Nephron (organoid): ENCODE results near the gene PDE4C.

Experiments used
- H3K27ac Mint-ChIP-seq, 3 experiments: 2 replicates each; pipeline ENCODE4 v1.8.0; 2020; ENCODE audit warnings: mixed read lengths in 3 of 3, mild to moderate bottlenecking in 2 of 3, moderate library complexity in 1 of 3
- H3K27me3 Mint-ChIP-seq: 2 replicates; pipeline ENCODE4 v1.8.0; 2021; ENCODE audit warnings: low read depth, mild to moderate bottlenecking, moderate library complexity, mixed read lengths
- H3K36me3 Mint-ChIP-seq: 2 replicates; pipeline ENCODE4 v1.8.0; 2020; ENCODE audit warnings: low read depth, mixed read lengths
- H3K4me1 Mint-ChIP-seq: 2 replicates; pipeline ENCODE4 v1.8.0; 2020; ENCODE audit warnings: mixed read lengths
- H3K4me3 Mint-ChIP-seq, 3 experiments: 2 replicates each; pipeline ENCODE4 v1.8.0; 2020; ENCODE audit warnings: mild to moderate bottlenecking in 3 of 3, mixed read lengths in 3 of 3, moderate library complexity in 2 of 3
- H3K9me3 Mint-ChIP-seq: 2 replicates; pipeline ENCODE4 v1.8.0; 2020; ENCODE audit warnings: mixed read lengths
- TF ChIP-seq, protein P1 (sequence below), 3 experiments: fragments of 200-600 bp; sonication (generic); IDR thresholded peaks; one replicate each; pipeline ENCODE4 v1.5.0; 2021; ENCODE audit warnings: antibody characterized with exemption in 3 of 3; ENCODE audit not compliant: unreplicated experiment in 3 of 3

The PDE4C gene

DNA sequence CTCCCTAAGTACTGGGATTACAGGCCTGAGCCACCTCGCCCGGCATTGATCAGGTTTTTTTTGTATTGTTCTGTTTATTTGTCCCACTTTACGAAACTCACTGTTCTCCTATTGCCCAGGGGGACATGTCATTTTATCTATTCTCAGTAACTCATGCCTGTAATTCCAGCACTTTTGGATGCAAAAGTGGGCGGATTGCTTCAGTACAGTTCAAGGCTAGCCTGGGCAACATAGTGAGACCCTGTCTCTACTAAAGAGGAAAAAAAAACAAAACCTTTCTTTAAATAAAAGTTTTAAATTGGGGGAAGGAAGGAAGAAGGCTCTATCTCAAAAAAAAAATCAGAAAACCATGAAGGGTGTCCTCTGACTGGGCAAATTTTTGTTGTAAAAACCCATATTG lies 36.0 kb downstream of the PDE4C start:
- no peak overlapping the region for H3K27ac Mint-ChIP-seq
- no peaks in the 10 kb centered on the region for H3K9me3 Mint-ChIP-seq
- H3K36me3 Mint-ChIP-seq = no peaks in the 10 kb centered on the region
- no peak overlapping the region for H3K4me3 Mint-ChIP-seq
- TF ChIP-seq, protein P1, sequence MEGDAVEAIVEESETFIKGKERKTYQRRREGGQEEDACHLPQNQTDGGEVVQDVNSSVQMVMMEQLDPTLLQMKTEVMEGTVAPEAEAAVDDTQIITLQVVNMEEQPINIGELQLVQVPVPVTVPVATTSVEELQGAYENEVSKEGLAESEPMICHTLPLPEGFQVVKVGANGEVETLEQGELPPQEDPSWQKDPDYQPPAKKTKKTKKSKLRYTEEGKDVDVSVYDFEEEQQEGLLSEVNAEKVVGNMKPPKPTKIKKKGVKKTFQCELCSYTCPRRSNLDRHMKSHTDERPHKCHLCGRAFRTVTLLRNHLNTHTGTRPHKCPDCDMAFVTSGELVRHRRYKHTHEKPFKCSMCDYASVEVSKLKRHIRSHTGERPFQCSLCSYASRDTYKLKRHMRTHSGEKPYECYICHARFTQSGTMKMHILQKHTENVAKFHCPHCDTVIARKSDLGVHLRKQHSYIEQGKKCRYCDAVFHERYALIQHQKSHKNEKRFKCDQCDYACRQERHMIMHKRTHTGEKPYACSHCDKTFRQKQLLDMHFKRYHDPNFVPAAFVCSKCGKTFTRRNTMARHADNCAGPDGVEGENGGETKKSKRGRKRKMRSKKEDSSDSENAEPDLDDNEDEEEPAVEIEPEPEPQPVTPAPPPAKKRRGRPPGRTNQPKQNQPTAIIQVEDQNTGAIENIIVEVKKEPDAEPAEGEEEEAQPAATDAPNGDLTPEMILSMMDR (IDR thresholded peaks at IDR 0.05; ENCODE audit: unreplicated experiment in 3 of 3) = no peak
- H3K27me3 Mint-ChIP-seq = no peaks in the 10 kb centered on the region
- peaks cover 14% of the 10 kb centered on the region for H3K4me1 Mint-ChIP-seq

DNA sequence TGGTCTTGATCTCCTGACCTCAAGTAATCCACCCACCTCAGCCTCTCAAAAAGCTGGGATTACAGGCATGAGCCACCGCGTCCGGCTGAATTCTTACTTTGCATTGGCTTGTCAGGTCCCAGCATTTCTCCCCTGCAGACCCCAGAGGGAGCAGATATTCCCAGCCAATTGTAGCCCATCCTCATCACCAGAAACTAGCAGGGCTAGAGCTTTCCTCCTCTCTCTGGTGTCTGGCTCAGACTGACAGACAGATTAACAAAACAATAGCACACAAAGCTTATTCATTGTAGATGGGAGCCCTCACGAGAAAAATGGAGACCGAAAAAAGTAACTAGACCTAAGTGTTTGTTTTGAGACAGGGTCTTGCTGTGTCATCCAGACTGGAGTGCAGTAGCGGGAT lies 40.7 kb downstream of the PDE4C start:
- Mint-ChIP-seq H3K9me3 (no peaks in the 10 kb centered on the region), H3K27ac (no peak overlapping the region), H3K4me3 (no peak overlapping the region), H3K36me3 (no peaks in the 10 kb centered on the region), H3K27me3 (no peaks in the 10 kb centered on the region), H3K4me1 (no peaks in the 10 kb centered on the region)
- TF ChIP-seq, protein P1 (IDR thresholded peaks at IDR 0.05; ENCODE audit: unreplicated experiment in 3 of 3) = no peak

DNA sequence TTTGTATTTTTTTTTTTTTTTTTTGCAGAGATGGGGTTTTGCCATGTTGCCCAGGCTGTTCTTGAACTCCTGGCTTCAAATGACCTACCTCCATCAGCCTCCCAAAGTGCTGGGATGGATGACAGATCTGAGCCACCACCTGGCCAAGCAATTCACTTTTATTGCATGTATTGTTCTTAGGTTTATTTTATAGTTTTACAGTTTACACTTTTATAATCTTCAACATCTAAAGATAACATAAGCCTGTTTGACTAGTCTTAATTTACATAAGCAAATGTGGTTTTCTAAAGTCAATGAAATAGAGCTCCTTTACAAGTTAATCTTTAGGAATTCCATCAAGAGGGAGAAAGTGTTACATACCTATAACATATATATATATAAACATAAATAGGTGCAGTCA lies 42.7 kb downstream of the PDE4C start:
- Mint-ChIP-seq H3K4me1 (no peaks in the 10 kb centered on the region), H3K27me3 (peaks cover 5% of the 10 kb centered on the region), H3K36me3 (no peaks in the 10 kb centered on the region), H3K4me3 (no peak overlapping the region), H3K27ac (no peak overlapping the region), H3K9me3 (no peaks in the 10 kb centered on the region)
- TF ChIP-seq, protein P1 (IDR thresholded peaks at IDR 0.05; ENCODE audit: unreplicated experiment in 3 of 3) = no peak

DNA sequence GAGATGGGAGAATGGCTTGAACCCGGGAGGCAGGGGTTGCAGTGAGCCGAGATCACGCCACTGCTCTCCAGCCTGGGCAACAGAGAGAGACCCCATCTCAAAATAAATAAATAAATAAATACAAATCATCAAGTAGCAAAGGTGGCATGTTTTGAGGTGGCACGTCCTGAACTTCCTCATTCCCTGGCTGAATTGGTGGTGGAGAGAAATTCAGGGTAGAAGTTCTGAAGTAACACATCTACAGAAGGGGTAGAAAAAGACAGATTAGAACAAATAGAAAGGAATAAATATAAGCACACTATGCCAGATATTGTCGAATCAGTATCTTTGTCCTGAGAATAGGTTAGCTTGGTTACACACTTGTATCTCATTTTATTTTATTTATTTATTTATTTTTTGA lies 46.3 kb downstream of the PDE4C start:
- no peak overlapping the region for H3K27ac Mint-ChIP-seq
- H3K4me1 Mint-ChIP-seq = no peaks in the 10 kb centered on the region
- H3K9me3 Mint-ChIP-seq = no peaks in the 10 kb centered on the region
- H3K36me3 Mint-ChIP-seq = no peaks in the 10 kb centered on the region
- H3K27me3 Mint-ChIP-seq = peaks cover 33% of the 10 kb centered on the region
- no peak overlapping the region for H3K4me3 Mint-ChIP-seq
- TF ChIP-seq, protein P1 (IDR thresholded peaks at IDR 0.05; ENCODE audit: unreplicated experiment in 3 of 3) = no peak

DNA sequence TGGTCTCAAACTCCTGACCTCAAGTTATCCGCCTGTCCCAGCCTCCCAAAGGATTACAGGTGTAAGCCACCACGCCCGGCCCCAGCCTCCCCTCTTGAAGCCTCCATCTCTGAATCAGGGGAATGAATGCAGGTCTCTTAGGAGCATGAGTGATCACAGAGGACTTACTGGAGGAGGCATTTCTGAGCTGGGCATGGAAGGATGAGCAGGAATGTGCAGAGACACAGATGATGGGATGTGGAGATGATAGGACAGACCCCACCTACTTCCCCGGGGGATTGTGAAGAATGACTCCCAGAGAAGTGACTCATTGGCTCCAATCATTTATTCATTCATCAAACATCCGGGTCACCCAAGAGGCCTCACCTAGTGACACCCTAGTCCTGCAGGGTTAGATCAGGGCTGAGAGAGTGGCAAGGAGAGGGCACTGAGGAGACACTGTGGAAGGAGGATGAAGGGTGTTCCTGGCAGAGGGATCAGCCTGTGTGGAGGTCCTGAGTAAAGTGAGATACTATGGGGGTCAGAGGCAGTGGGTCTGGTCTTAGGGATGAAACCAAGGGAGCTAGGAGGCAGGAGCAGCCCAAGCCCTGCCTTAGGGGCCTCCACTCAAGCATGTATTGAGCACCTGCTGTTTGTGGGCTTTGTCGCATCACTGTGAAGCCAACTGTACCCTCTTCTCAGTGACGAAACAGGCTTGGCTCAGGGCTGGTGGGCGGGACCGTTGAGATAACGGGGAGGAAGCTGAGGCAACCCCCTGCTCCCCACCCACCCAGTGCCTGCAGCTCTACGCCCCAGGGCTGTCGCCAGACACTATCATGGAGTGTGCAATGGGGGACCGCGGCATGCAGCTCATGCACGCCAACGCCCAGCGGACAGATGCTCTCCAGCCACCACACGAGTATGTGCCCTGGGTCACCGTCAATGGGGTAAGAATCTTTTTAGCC lies 49.6 kb downstream of the PDE4C start:
- Mint-ChIP-seq H3K4me1 (no peaks in the 10 kb centered on the region), H3K36me3 (peaks cover 4% of the 10 kb centered on the region)
- TF ChIP-seq, protein P1 (IDR thresholded peaks at IDR 0.05; ENCODE audit: unreplicated experiment in 3 of 3) = no peak

DNA sequence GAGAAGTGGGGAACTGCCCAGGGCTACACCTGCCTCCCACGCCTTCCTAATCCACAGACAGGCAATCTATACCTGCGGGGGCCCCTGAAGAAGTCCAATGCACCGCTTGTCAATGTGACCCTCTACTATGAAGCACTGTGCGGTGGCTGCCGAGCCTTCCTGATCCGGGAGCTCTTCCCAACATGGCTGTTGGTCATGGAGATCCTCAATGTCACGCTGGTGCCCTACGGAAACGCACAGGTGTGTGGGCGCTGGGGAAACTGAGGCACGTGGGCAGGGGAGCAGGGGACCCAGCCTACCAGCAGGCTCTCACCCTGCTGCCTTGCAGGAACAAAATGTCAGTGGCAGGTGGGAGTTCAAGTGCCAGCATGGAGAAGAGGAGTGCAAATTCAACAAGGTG lies 51.3 kb downstream of the PDE4C start:
- H3K9me3 Mint-ChIP-seq = no peaks in the 10 kb centered on the region
- TF ChIP-seq, protein P1 (IDR thresholded peaks at IDR 0.05; ENCODE audit: unreplicated experiment in 3 of 3) = no peak
- H3K36me3 Mint-ChIP-seq = peaks cover 18% of the 10 kb centered on the region
- H3K27me3 Mint-ChIP-seq = peaks cover 58% of the 10 kb centered on the region
- no peaks in the 10 kb centered on the region for H3K4me1 Mint-ChIP-seq
- no peak overlapping the region for H3K27ac Mint-ChIP-seq
- H3K4me3 Mint-ChIP-seq = no peak overlapping the region

More for the DNA sequence above, 49.6 kb downstream of the PDE4C start:
- Mint-ChIP-seq H3K9me3 (no peaks in the 10 kb centered on the region), H3K27ac (no peak overlapping the region), H3K27me3 (peaks cover 58% of the 10 kb centered on the region), H3K4me3 (no peak overlapping the region)
